ENCODE data around the gene TLCD4.

GRCh38 chr1:95108792-95109191 lies 8.4 kb upstream of the TLCD4 start:
- TF ChIP-seq CTCF (IDR thresholded peaks at IDR 0.05; ENCODE audit: low read depth, low read length, poor library complexity, severe bottlenecking), result no peak
- no peak for TF ChIP-seq EZH2phosphoT487 (IDR thresholded peaks at IDR 0.05; ENCODE audit: borderline replicate concordance, low read length)
